Suppressor macrophage (primary cell): ENCODE data around the gene KCNK15.

Experiments
- DNase-seq, 4 experiments: peaks; one replicate each; pipeline ENCODE4 v3.0.0-alpha.2; 2020 to 2022

Gene KCNK15

DNA sequence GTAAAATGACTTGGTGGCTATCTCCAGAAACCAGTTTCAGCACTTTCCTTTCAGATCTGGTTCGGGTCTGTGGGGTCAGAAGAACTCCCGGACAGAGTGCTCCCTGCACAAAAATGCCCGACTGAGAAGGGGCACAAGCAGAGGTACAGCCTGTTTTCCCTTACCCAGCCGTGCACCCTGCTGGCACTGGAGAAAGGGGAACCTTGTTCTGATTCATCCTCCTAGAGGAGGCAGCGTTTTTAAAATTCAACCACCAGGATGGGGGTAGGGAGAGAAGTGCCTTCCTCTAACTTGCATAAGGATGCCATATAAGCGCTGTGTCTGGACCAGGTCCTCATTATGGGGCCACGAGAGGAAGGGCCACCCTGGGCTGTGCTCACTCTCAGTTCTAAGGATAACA lies 47.1 kb downstream of the KCNK15 start:
- DNase-seq = peak; percentile 21 to 50 (median 42)

DNA sequence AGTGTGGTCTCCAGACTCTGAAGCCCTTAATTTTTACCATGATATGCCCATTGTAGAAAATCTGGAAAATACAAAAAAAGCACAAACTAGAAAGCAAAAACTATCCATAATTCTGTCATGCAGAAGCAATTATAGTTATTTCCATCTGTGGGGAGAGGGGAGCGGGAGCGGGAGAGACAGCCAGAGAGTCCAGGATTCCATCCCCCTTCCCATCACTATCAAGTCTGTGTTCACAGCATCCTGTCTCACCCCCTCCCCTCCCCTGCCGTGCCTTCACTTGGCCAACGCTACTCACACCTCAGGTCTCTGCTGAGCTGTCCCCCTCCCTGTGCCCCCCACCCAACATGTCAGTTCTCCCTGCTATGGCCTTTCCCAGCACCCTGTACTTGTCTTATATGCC lies 50.2 kb downstream of the KCNK15 start:
- DNase-seq = no peak

DNA sequence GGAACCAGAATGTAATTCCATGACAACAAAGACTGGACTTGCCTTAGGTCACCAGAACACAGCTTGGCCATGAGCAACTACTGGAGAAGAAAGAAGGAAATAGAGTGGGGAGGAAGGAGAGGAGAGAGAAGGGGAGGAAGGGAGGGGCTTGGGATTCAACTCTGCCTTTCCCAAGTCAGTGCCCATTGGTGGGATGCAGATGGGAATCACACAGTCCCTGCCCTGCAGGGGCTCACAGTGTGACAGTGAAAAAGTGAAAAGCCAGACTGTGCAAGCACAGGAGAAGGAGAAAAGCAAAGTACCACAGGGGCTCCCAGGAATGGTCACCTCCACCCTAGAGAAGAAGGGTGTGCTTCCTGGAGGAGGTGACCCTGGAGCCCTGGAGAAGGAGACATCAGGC lies 50.6 kb downstream of the KCNK15 start:
- no peak for DNase-seq

DNA sequence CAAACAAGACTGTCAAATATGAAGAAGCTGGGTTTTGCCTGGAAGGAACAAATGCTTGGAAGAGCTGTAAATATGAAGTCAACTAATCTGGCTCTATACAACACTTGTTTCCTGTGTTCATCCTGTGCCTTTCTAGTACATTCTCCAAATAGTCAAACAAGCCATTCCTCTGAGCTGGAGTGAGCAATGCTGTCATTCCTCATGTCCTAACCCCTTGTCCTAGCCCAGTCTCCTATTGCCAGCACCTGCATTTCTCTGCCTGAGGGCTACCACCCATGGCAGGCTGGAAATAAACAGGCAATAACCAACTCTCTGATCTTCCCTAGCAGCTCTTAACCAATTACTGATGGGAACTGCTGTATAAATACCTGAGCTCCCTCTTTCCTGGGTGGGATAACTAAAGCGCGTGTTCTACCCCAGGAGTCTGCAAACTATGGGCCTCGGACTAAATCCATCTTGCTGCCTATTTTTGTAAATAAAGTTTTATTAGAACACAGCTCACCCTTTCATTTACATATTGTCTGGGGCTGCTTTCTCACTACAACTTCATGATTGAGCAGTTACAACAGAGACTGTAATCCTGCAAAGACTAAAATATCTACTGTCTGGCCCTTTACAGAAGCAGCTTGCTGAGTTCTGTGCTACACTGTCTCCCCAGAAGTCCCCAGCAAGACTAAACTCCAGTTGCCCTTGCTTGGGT lies 51.2 kb downstream of the KCNK15 start:
- no peak for DNase-seq

DNA sequence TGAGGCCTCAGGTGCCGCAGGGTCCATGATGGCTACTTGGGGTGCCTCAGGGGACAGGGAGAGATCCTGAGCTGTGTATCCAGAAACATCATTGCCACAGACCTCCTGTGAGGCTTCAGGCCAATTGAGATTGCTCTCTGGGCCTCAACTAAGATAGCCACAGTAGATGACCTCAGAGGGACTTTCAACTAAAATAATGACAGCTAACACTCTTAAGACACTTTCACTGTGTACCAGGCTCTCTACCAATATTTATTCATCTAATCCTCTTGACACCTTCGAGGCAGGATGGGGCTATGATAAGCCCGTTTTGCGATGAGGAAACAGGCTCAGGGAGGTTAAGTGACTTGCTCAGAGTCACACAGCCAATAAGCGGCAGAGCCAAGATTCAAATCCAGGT lies 54.0 kb downstream of the KCNK15 start:
- DNase-seq = no peak

DNA sequence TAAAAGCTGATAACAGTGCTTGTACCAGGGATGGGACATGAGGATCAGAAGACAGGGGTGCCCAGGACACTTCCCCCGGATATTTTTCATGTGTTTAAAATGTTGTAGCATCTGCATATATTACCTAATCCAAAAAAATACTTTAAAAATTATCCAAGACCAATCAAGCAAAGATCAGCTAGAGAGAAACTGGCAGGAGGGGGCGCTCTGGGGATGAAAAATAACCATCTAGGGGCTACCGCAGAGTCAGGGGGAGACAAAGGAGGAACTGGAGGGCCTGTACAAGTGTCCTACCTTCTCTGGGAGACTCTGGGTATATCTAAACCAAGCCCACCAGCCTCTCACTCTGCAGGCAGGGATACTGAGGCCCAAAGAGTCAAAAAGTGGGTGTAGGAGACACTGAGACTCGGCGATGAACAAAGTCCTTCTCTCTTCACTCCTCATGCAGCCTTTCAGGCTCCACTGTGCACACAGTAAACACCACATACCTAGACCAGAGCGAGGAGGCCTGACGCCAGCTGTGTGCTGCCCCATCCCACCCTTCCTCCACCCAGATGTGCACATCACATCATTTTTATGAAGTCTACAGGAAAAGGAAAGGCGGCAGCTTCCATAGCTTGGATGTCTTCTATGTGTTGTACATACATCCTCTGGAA lies 54.9 kb downstream of the KCNK15 start:
- no peak for DNase-seq
